HAP-1 (cell line): Measurements from ENCODE around the gene RXFP3.
A peak's percentile ranks its signal among the peaks of the same experiment; 100 is the strongest.
"Not testable (repeated sequence)": the region's sequence is repeated elsewhere in the genome, so short reads cannot be mapped to it uniquely, and the experiment has no call there.

ENCODE experiments used
- DNase-seq, 2 experiments: peaks; one replicate each; pipeline ENCODE4 v3.0.0-alpha.2; 2016 to 2020; ENCODE audit warnings: low spot score in 2 of 2
- H3K27me3 ChIP-seq: fragments of 250-450 bp; sonication (Bioruptor Pico); 2 replicates; pipeline ENCODE4 v1.5.1; 2020; ENCODE audit warnings: low read depth, mild to moderate bottlenecking, moderate library complexity
- H3K36me3 ChIP-seq: fragments of 250-450 bp; sonication (Bioruptor Pico); replicated peaks from 2 replicates; pipeline ENCODE4 v1.5.1; 2020; ENCODE audit warnings: mild to moderate bottlenecking
- H3K4me1 ChIP-seq: fragments of 250-450 bp; sonication (Bioruptor Pico); 2 replicates; pipeline ENCODE4 v1.5.1; 2020; ENCODE audit warnings: mild to moderate bottlenecking
- H3K4me3 ChIP-seq: fragments of 250-450 bp; sonication (Bioruptor Pico); 2 replicates; pipeline ENCODE4 v1.5.1; 2020; ENCODE audit warnings: mild to moderate bottlenecking, moderate library complexity
- H3K9me3 ChIP-seq: fragments of 250-450 bp; sonication (Bioruptor Pico); 2 replicates; pipeline ENCODE4 v1.5.1; 2020; ENCODE audit warnings: mild to moderate bottlenecking, moderate library complexity
- in situ Hi-C: fragments of 300-500 bp; cut with MboI; formaldehyde crosslinking; loops from 3 replicates; pipeline ENCODE4 v1.14.3; 2020; ENCODE audit warnings: low sequenced_read_pairs, inconsistent platforms, mixed read lengths

RXFP3 gene

DNA sequence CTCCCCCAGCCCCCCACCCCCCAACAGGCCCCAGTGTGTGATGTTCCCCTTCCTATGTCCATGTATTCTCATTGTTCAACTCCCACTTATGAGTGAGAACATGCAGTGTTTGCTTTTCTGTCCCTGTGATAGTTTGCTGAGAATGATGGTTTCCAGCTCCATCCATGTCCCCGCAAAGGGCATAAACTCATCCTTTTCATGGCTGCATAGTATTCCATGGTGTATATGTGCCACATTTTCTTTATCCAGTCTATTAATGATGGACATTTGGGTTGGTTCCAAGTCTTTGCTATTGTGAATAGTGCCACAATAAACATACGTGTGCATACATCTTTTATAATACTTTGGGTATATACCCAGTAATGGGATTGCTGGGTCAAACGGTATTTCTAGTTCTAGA lies 21.3 kb upstream of the RXFP3 start:
- DNase-seq, H3K4me1 ChIP-seq, in situ Hi-C loops: not testable (repeated sequence)

DNA sequence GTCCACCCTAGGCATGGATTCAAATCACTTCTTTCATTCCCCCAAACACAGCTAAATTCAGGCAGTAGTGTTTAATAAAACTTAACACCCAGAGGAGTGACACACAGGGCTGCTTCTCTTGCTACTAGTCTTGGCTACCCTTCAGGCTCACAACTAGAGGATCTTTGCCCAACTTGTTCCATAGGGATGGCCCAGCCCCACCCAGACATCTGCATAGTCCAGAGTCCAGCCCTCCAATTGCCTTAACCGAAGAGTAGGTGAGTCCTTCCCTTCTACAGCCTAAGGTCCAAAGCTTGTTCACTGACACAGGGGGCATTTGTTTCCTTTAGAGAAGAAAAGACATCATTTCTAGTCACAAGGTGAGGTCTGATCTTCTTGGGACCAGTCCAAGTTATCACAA lies 15.2 kb upstream of the RXFP3 start:
- in situ Hi-C loops: no loop called here
- H3K4me3 ChIP-seq: no peak overlapping the region

More for the DNA sequence above, 21.3 kb upstream of the RXFP3 start:
- H3K27me3 ChIP-seq, H3K9me3 ChIP-seq, H3K36me3 ChIP-seq, H3K4me3 ChIP-seq: not testable (repeated sequence)

DNA sequence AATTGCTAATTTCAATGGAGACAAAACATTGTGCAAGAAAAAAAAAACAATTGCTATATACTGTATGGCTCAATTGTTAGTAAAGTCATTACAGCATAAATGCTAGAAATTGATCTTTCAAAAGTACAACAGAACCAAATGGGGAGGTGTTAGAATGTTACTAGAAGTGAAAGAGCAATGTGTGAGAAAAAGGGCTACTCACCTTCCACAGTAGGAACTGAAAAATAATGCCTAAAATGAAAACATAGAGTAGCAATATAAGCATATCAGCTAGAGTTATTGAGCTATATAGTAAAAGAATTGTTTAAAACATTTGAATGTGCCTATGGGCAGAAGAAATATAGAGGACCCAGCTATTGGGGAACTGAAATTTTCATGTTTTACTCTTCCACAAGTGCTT lies 10.9 kb upstream of the RXFP3 start:
- H3K27me3 ChIP-seq: no peaks in the 10 kb centered on the region
- H3K4me3 ChIP-seq: no peak overlapping the region
- no peaks in the 10 kb centered on the region for H3K36me3 ChIP-seq
- no peaks in the 10 kb centered on the region for H3K4me1 ChIP-seq
- DNase-seq: no peak
- in situ Hi-C loops: no loop called here
- no peaks in the 10 kb centered on the region for H3K9me3 ChIP-seq

More for the DNA sequence above, 15.2 kb upstream of the RXFP3 start:
- H3K27me3 ChIP-seq: no peaks in the 10 kb centered on the region
- H3K9me3 ChIP-seq: no peaks in the 10 kb centered on the region
- no peaks in the 10 kb centered on the region for H3K4me1 ChIP-seq
- no peak for DNase-seq
- no peaks in the 10 kb centered on the region for H3K36me3 ChIP-seq

DNA sequence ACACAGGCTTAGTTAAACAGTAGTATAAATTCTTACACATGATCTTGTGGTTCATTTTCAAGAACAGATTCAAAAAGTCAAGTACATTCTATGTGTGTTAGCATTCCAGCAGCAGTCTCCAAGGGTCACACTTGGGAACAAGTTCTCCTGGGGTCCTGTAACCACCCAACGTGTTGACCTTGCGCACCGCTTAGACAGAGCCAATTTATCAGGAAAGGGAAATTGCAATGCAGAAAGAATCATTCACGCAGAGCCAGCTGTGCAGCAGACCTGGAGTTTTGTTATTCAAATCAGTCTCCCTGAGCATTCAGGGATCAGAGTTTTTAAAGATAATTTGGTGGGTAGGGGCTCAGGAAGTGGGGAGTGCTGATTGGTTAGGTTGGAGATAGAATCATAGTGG lies 8.5 kb upstream of the RXFP3 start:
- H3K36me3 ChIP-seq: no peaks in the 10 kb centered on the region
- in situ Hi-C loops: no loop called here
- peaks cover 6% of the 10 kb centered on the region; the same call in 1 of the 2 replicates for H3K27me3 ChIP-seq
- DNase-seq: no peak
- H3K9me3 ChIP-seq: no peaks in the 10 kb centered on the region
- H3K4me3 ChIP-seq: no peak overlapping the region
- no peaks in the 10 kb centered on the region for H3K4me1 ChIP-seq

DNA sequence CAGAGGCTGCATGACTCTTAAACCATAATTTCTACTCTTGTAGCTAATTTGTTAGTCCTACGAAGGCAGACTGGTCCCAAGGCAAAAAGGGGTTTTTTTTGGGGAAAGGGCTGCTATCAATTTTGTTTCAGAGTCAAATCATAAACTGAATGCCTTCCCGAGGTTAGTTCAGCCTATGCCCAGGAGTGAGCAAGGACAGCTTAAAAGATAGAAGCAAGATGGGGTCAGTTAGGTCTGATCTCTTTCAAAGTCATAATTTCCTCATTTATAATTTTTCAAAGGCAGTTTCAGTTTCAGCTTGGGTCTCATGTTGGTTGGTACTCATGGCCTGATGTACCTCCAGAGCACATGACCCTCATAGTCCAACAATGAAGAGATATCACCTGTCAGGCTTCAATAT lies 7.9 kb upstream of the RXFP3 start:
- no peak for DNase-seq
- no peak overlapping the region for H3K4me3 ChIP-seq
- no peaks in the 10 kb centered on the region for H3K9me3 ChIP-seq
- H3K4me1 ChIP-seq: no peaks in the 10 kb centered on the region
- in situ Hi-C loops: no loop called here
- H3K27me3 ChIP-seq: peaks cover 6% of the 10 kb centered on the region; the same call in 1 of the 2 replicates
- no peaks in the 10 kb centered on the region for H3K36me3 ChIP-seq

DNA sequence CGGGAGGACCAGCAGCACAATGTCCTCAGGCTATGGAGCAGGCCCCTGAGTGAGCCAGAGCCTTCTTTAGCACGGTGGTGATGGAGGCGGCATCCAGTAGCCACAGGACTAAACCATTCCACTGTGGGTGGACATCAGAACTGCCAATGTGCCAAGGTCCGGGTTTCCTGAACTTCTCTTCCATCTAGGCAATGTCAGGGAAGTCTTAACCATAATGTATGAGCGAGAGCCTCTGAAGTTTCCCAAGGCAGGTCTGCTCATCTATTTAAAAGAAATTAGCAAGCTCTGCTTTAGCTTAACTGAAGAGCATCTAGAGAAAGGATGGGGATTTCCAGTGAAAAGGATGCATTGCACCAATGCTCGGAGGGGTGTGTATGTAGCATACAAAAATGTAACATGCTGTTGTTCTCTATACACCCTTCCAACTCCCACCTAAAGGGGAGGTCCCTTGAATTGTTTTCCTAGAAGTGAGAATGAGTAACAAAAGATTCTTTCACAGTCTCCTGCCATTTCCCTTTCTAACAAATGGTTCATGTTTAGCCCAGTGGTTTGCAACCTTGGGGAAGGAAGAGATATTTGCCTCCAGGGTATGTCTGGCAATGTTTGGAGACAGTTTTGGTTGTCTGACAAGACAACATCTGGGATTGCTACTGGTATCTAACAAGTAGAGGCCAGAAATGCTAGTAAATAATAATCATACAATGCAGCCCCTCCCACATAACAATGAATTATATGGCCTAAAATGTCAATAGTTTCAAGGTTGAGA lies 6.1 kb upstream of the RXFP3 start:
- in situ Hi-C loops: loop anchor here (10.0 kb wide), 1 partner anchor 495 kb away; no protein-coding TSS in a partner anchor
- Histone ChIP-seq H3K4me1 (no peaks in the 10 kb centered on the region), H3K4me3 (no peak overlapping the region), H3K36me3 (no peaks in the 10 kb centered on the region), H3K27me3 (peaks cover 6% of the 10 kb centered on the region; the same call in 1 of the 2 replicates), H3K9me3 (no peaks in the 10 kb centered on the region)
- no peak for DNase-seq

DNA sequence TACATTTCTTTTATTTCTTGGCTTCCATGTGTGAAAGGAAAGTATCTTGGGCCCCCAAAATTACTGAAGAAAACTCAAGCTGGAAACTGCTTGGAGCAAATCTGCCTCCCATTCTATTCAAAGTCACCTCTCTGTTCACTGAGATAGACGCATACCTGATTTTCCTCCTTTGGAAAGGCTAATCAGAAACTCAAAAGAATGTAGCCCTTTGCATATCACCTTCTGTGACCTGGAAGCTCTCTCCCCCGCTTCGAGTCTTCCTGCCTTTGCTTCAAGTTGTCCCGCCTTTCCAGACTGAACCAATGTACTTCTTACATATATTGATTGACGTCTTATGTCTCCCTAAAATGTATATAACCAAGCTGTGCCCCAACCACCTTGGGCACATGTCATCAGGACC lies 5.0 kb upstream of the RXFP3 start:
- H3K27me3 ChIP-seq: peaks cover 6% of the 10 kb centered on the region; the same call in 1 of the 2 replicates
- no peak overlapping the region for H3K4me3 ChIP-seq
- no peaks in the 10 kb centered on the region for H3K9me3 ChIP-seq
- no peaks in the 10 kb centered on the region for H3K4me1 ChIP-seq
- H3K36me3 ChIP-seq: no peaks in the 10 kb centered on the region
- DNase-seq: no peak
- in situ Hi-C loops: loop anchor here (10.0 kb wide), 1 partner anchor 496 kb away; no protein-coding TSS in a partner anchor

DNA sequence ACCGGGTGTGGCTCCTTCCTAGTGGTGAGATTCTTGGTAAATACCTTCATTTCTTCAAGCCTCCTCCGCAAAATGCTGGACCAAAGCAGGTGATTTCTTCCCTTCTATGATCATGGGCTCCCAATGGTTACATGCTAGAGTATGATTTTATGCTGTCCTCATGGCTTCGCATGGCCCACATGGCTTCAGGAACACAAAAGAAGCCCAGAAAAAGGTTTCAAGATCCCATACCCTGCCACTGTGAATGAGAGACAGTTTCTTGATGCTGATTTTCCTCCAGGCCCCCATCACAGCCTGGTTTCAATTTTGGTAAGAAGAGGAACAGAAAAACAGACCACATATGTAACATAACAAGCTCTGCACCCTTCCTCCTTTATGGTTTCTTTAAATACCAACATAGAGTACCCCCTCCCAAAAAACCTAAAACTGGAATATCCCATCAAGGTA lies 2.4 kb upstream of the RXFP3 start:
- in situ Hi-C loops: loop anchor here (10.0 kb wide), 1 partner anchor 499 kb away; no protein-coding TSS in a partner anchor
- no peaks in the 10 kb centered on the region for H3K9me3 ChIP-seq
- no peaks in the 10 kb centered on the region for H3K36me3 ChIP-seq
- peaks cover 6% of the 10 kb centered on the region; the same call in 1 of the 2 replicates for H3K27me3 ChIP-seq
- H3K4me3 ChIP-seq: no peak overlapping the region
- no peak for DNase-seq
- H3K4me1 ChIP-seq: no peaks in the 10 kb centered on the region

DNA sequence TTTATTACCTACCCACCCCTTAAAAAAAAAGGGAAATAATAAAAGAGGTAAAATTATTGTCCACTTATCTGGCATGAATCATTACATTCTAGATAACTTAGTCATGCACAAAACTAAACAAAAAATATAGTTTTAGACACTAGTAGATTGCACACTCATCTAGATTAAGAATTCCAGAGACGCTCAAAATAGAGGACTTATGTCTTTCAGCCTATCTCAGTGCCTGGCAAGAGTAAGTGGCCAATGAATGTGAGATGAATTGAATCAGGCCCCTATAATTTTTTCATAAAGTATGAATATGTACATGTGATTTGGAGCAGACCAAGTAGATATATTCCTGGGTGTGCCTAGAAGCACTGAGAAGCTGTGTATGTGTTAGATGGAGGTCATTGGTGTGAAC lies 2.0 kb upstream of the RXFP3 start:
- in situ Hi-C loops: loop anchor here (10.0 kb wide), 1 partner anchor 499 kb away; no protein-coding TSS in a partner anchor
- no peak for DNase-seq
- no peaks in the 10 kb centered on the region for H3K9me3 ChIP-seq
- H3K4me1 ChIP-seq: no peaks in the 10 kb centered on the region
- H3K4me3 ChIP-seq: no peak overlapping the region
- peaks cover 6% of the 10 kb centered on the region; the same call in 1 of the 2 replicates for H3K27me3 ChIP-seq
- no peaks in the 10 kb centered on the region for H3K36me3 ChIP-seq

DNA sequence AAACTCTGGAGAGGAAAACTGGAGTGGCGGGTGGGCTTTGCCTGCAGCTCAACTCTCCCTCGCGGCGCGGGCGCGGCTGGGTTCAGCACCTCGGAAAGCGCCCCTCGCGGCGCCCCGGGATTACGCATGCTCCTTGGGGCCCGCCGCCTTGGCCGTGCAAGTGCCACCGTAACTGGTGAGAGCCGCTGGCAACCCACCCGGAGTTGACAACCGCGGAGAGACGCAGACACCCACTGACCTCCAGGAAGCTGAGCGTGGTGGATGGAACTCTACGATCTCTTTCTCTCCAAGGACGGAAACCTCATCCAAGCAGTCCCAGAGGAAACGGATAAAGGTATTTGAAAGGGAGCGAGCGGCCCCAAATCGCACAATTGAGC lies 194 bp upstream of the RXFP3 start:
- in situ Hi-C loops: loop anchor here (10.0 kb wide), 1 partner anchor 501 kb away; no protein-coding TSS in a partner anchor
- no peaks in the 10 kb centered on the region for H3K9me3 ChIP-seq

DNA sequence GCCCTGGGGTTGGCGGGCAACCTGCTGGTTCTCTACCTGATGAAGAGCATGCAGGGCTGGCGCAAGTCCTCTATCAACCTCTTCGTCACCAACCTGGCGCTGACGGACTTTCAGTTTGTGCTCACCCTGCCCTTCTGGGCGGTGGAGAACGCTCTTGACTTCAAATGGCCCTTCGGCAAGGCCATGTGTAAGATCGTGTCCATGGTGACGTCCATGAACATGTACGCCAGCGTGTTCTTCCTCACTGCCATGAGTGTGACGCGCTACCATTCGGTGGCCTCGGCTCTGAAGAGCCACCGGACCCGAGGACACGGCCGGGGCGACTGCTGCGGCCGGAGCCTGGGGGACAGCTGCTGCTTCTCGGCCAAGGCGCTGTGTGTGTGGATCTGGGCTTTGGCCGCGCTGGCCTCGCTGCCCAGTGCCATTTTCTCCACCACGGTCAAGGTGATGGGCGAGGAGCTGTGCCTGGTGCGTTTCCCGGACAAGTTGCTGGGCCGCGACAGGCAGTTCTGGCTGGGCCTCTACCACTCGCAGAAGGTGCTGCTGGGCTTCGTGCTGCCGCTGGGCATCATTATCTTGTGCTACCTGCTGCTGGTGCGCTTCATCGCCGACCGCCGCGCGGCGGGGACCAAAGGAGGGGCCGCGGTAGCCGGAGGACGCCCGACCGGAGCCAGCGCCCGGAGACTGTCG lies 976 bp downstream of the RXFP3 start:
- no peaks in the 10 kb centered on the region for H3K36me3 ChIP-seq
- no peaks in the 10 kb centered on the region for H3K4me1 ChIP-seq
- no peak overlapping the region for H3K4me3 ChIP-seq
- DNase-seq: no peak
- no peaks in the 10 kb centered on the region; the same call in 1 of the 2 replicates for H3K27me3 ChIP-seq
- H3K9me3 ChIP-seq: no peaks in the 10 kb centered on the region
- in situ Hi-C loops: loop anchor here (10.0 kb wide), 1 partner anchor 502 kb away; no protein-coding TSS in a partner anchor

More for the DNA sequence above, 194 bp upstream of the RXFP3 start:
- no peaks in the 10 kb centered on the region for H3K36me3 ChIP-seq
- H3K27me3 ChIP-seq: peaks cover 4% of the 10 kb centered on the region; the same call in 1 of the 2 replicates
- H3K4me3 ChIP-seq: no peak overlapping the region
- DNase-seq: peak; percentile 6 to 69
- H3K4me1 ChIP-seq: no peaks in the 10 kb centered on the region

DNA sequence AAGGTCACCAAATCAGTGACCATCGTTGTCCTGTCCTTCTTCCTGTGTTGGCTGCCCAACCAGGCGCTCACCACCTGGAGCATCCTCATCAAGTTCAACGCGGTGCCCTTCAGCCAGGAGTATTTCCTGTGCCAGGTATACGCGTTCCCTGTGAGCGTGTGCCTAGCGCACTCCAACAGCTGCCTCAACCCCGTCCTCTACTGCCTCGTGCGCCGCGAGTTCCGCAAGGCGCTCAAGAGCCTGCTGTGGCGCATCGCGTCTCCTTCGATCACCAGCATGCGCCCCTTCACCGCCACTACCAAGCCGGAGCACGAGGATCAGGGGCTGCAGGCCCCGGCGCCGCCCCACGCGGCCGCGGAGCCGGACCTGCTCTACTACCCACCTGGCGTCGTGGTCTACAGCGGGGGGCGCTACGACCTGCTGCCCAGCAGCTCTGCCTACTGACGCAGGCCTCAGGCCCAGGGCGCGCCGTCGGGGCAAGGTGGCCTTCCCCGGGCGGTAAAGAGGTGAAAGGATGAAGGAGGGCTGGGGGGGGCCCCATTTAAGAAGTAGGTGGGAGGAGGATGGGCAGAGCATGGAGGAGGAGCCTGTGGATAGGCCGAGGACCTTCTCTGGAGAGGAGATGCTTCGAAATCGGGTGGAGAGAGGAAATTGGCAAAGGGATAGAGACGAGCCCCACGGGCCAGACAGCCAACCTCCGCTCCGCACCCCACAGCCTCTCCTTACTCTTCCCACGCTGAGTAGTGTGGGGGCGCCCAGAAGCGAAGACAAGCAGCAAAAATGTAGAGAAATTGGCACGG lies 1.7 kb downstream of the RXFP3 start:
- Histone ChIP-seq H3K27me3 (no peaks in the 10 kb centered on the region; the same call in 1 of the 2 replicates), H3K4me1 (no peaks in the 10 kb centered on the region), H3K4me3 (no peak overlapping the region), H3K9me3 (no peaks in the 10 kb centered on the region), H3K36me3 (no peaks in the 10 kb centered on the region)
- in situ Hi-C loops: loop anchor here (10.0 kb wide), 1 partner anchor 503 kb away; no protein-coding TSS in a partner anchor
- DNase-seq: no peak

DNA sequence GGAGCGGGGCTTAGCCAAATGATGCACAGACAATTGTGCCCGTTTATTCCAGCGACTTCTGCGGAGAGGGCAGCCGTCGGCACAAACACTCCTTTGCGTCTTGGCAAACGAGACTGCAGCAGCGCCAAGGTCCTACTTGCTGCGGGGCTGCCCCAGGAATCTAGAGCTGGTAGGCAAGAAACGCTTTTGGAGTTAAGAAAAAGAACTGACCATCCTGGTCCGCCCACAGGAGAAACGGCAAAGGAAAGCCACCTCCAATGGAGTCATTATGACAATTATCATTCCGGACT lies 2.3 kb downstream of the RXFP3 start:
- Histone ChIP-seq H3K4me1 (no peaks in the 10 kb centered on the region), H3K27me3 (no peaks in the 10 kb centered on the region; the same call in 1 of the 2 replicates), H3K9me3 (no peaks in the 10 kb centered on the region), H3K4me3 (no peak overlapping the region), H3K36me3 (no peaks in the 10 kb centered on the region)
- no peak for DNase-seq
- in situ Hi-C loops: loop anchor here (10.0 kb wide), 1 partner anchor 504 kb away; no protein-coding TSS in a partner anchor
